ENCODE measurements around the gene NDUFAF5. TPM values are rescaled to one million over a fixed set of nuclear protein-coding genes. Genes with fewer than 3 reads are reported as not detected.

The NDUFAF5 gene
- total and polyA plus RNA-seq, 2 of the 8 experiments (the other 6 are each of a cell fraction or from before 2014, with no cell fraction given): 11.8 to 32.3 TPM

GRCh38 chr20:13809373-13809772 is 24.5 kb downstream of the NDUFAF5 start:
- Histone ChIP-seq H3K23ac (ENCODE audit: insufficient read length) (no peak overlapping the region), H3K27ac (ENCODE audit: low read depth, low read length) (no peak overlapping the region), H3K4ac (replicated peaks; ENCODE audit: insufficient read length, low read depth, low read length) (no peak overlapping the region), H4K5ac (ENCODE audit: insufficient read length, low read depth, low read length) (no peak overlapping the region), H3K79me2 (ENCODE audit: control insufficient read depth in 1 of 2, insufficient read depth in 2 of 2, low read length in 2 of 2) (no peaks in the 10 kb centered on the region), H4K20me1 (replicated peaks in 1 of 2; ENCODE audit: control insufficient read depth in 1 of 2, insufficient read depth in 2 of 2, low read length in 2 of 2) (no peaks in the 10 kb centered on the region), H2BK5ac (ENCODE audit: low read depth, low read length) (no peak overlapping the region), H3K14ac (ENCODE audit: insufficient read length) (no peak overlapping the region), H2BK15ac (ENCODE audit: low read length) (no peak overlapping the region), H3K23me2 (ENCODE audit: low read depth, low read length) (0 out of 2 replicates have a peak, but pooled peaks cover 2% of the 10 kb centered on the region), H3K4me1 (replicated peaks in 1 of 4; ENCODE audit: control insufficient read depth in 3 of 4, insufficient read depth in 4 of 4, low read length in 3 of 4) (no peaks in the 10 kb centered on the region), H3K79me1 (ENCODE audit: low read depth, low read length) (no peaks in the 10 kb centered on the region), H3K27me3 (replicated peaks in 1 of 4; ENCODE audit: control insufficient read depth in 3 of 4, extremely low read depth in 1 of 4, insufficient read depth in 3 of 4, low read length in 3 of 4) (no peaks in the 10 kb centered on the region), H3K36me3 (ENCODE audit: control insufficient read depth in 2 of 4, insufficient read depth in 4 of 4, low read length in 3 of 4) (peaks cover 18 to 62% (median 44%) of the 10 kb centered on the region in 4 experiments), H2BK120ac (replicated peaks; ENCODE audit: low read depth, low read length) (no peak overlapping the region), H2AK5ac (ENCODE audit: low read depth, low read length) (no peak overlapping the region), H2BK20ac (ENCODE audit: low read length) (no peak overlapping the region), H3K4me3 (ENCODE audit: extremely low read depth in 1 of 4, insufficient read depth in 2 of 4, low read depth in 3 of 4, low read length in 4 of 4) (no peak overlapping the region), H3K9me3 (ENCODE audit: insufficient read depth in 2 of 2, low read depth in 1 of 2, low read length in 1 of 2) (no peaks in the 10 kb centered on the region), H3K18ac (ENCODE audit: extremely low read depth, low read length) (no peak overlapping the region), H3K9ac (replicated peaks in 1 of 4; ENCODE audit: extremely low read depth in 1 of 4, low read depth in 3 of 4, low read length in 3 of 4) (no peak overlapping the region), H4K91ac (replicated peaks; ENCODE audit: insufficient read length, low read length) (no peak overlapping the region), H3K4me2 (ENCODE audit: insufficient read depth in 1 of 2, low read depth in 2 of 2, low read length in 2 of 2) (no peak overlapping the region), H3K56ac (replicated peaks; ENCODE audit: insufficient read length, low read depth, low read length) (no peak overlapping the region), H4K8ac (ENCODE audit: extremely low read depth, insufficient read depth, low read length) (no peak overlapping the region), H2BK12ac (ENCODE audit: low read depth, low read length) (no peak overlapping the region), H2AFZ (ENCODE audit: low read length) (no peak overlapping the region)
- no peak for FAIRE-seq
- CTCF ChIA-PET (ENCODE audit: partially characterized antibody): interaction anchor here (1.3 to 2.1 kb wide), 2 partner anchors 10 to 17 kb away, joined by 4 to 12 read pairs; no protein-coding TSS in a partner anchor
- WGBS, 2 experiments (ENCODE audit: extremely low coverage in 1 of 2, insufficient coverage in 1 of 2, insufficient read length in 1 of 2, insufficient replicate concordance in 2 of 2, low coverage in 1 of 2, low lambda C conversion rate in 2 of 2, missing lambda C conversion rate in 1 of 2): 86% methylated on average over 2 of the region's 2 CpGs; no CpG with 5 or more reads in 1 of the 2 experiments
- POLR2A ChIA-PET (ENCODE audit: partially characterized antibody): interaction anchor here (0.7 to 1.8 kb wide), 4 partner anchors 9 to 24 kb away, joined by 3 to 5 read pairs (median 4); no protein-coding TSS in a partner anchor
- DNase-seq (ENCODE audit: low read depth in 1 of 2, low spot score in 2 of 2): no peak
- TF ChIP-seq SIRT6 (IDR thresholded peaks at IDR 0.05; ENCODE audit: low read length): no peak
- no peak for TF ChIP-seq EP300 (IDR thresholded peaks at IDR 0.05; ENCODE audit: borderline replicate concordance in 1 of 2, low read depth in 2 of 2, low read length in 2 of 2)
- TF ChIP-seq POLR2A (IDR thresholded peaks at IDR 0.05; ENCODE audit: control extremely low read depth in 1 of 2, low read depth in 2 of 2, low read length in 2 of 2): no peak
- TF ChIP-seq KDM4A (IDR thresholded peaks at IDR 0.05; ENCODE audit: low read depth, low read length, severe bottlenecking): no peak
- TF ChIP-seq RBBP5 (IDR thresholded peaks at IDR 0.05; ENCODE audit: borderline replicate concordance, low read depth, low read length): no peak
- TF ChIP-seq KDM5A (IDR thresholded peaks at IDR 0.05; ENCODE audit: low read length): no peak
- TF ChIP-seq SP2 (IDR thresholded peaks at IDR 0.05; ENCODE audit: low read length): no peak
- no peak for TF ChIP-seq MAFK (IDR thresholded peaks at IDR 0.05; ENCODE audit: low read depth, low read length)
- TF ChIP-seq BRCA1 (IDR thresholded peaks at IDR 0.05; ENCODE audit: low read depth, low read length): no peak
- TF ChIP-seq SUZ12 (IDR thresholded peaks at IDR 0.05; ENCODE audit: low read length): no peak
- TF ChIP-seq CREB1 (IDR thresholded peaks at IDR 0.05): no peak
- TF ChIP-seq SIN3A (conservative IDR thresholded peaks at IDR 0.05 in 1 of 2, IDR thresholded peaks at IDR 0.05 in 1 of 2; ENCODE audit: low read depth in 1 of 2, low read length in 2 of 2): no peak
- no peak for TF ChIP-seq EZH2 (IDR thresholded peaks at IDR 0.05; ENCODE audit: low read depth, low read length, severe bottlenecking)
- TF ChIP-seq JUND (IDR thresholded peaks at IDR 0.05; ENCODE audit: low read length): no peak
- TF ChIP-seq TAF1 (IDR thresholded peaks at IDR 0.05; ENCODE audit: low read depth, low read length): no peak
- no peak for TF ChIP-seq YY1 (IDR thresholded peaks at IDR 0.05; ENCODE audit: low read depth, low read length)
